Prostate gland (tissue), 2 donors: Measurements from ENCODE around the gene SMU1. TPM values are rescaled to one million over a fixed set of nuclear protein-coding genes. Genes with fewer than 3 reads are reported as not detected.

Experiments
- DNase-seq: peaks from one replicate; pipeline ENCODE4 v3.0.0-alpha.2; 2019; ENCODE audit warnings: low spot score
- H3K27ac ChIP-seq, 2 donors: fragments of 200-600 bp; sonication (generic); 2 replicates each; pipeline ENCODE4 v1.5.1; 2017 to 2019
- H3K27me3 ChIP-seq: fragments of 200-600 bp; sonication (generic); replicated peaks from 2 replicates; pipeline ENCODE4 v1.5.1; 2019; ENCODE audit not compliant: insufficient read depth
- H3K36me3 ChIP-seq, 2 donors: fragments of 200-600 bp; sonication (generic); 1 replicate in 1 of 2; 2 replicates in 1 of 2; pipeline versions ENCODE4 v1.5.1 to v1.8.1; 2017 to 2019
- H3K4me1 ChIP-seq: fragments of 200-600 bp; sonication (generic); replicated peaks from 2 replicates; pipeline ENCODE4 v1.5.1; 2019
- H3K4me3 ChIP-seq, 2 donors: fragments of 200-600 bp; sonication (generic); 2 replicates each; pipeline ENCODE4 v1.5.1; 2017 to 2019
- H3K9me3 ChIP-seq: fragments of 200-600 bp; sonication (generic); 2 replicates; pipeline ENCODE4 v1.5.1; 2017
- CTCF ChIP-seq, 4 experiments: fragments of 200-600 bp in 2 of 4; fragments of 450-650 bp in 2 of 4; sonication (generic) in 2 of 4; IDR thresholded peaks; 1 replicate in 3 of 4; 2 replicates in 1 of 4; pipeline ENCODE4 v1.5.1; 2016 to 2019; ENCODE audit warnings: antibody characterized with exemption in 4 of 4, mild to moderate bottlenecking in 2 of 4, moderate library complexity in 2 of 4
- POLR2A ChIP-seq: fragments of 450-650 bp; IDR thresholded peaks from one replicate; pipeline ENCODE4 v1.6.1; 2016; ENCODE audit warnings: antibody characterized with exemption, mild to moderate bottlenecking
- POLR2AphosphoS5 ChIP-seq: sonication (generic); formaldehyde crosslinking; IDR thresholded peaks from one replicate; pipeline ENCODE4 v1.6.1; 2017; ENCODE audit warnings: antibody characterized with exemption
- WGBS: methylation state at CpG from one replicate; pipeline ENCODE4 v1.1.5; 2018; 5-methylcytosine and 5-hydroxymethylcytosine counted together
- intact Hi-C: fragments of 100-400 bp; cut with DNase I; formaldehyde crosslinking; loops from one replicate; pipeline ENCODE4 v1.14.2; 2022
- total RNA-seq, 2 donors: library from RNA; depleted of rRNA; stranded (reverse); fragments of >200 nt; gene quantifications; one replicate each; pipeline ENCODE4 v1.1.0, GENCODE V29; 2016

The SMU1 gene
- total RNA-seq, 2 donors from 2014 or later: 18.4 to 19.1 TPM

DNA sequence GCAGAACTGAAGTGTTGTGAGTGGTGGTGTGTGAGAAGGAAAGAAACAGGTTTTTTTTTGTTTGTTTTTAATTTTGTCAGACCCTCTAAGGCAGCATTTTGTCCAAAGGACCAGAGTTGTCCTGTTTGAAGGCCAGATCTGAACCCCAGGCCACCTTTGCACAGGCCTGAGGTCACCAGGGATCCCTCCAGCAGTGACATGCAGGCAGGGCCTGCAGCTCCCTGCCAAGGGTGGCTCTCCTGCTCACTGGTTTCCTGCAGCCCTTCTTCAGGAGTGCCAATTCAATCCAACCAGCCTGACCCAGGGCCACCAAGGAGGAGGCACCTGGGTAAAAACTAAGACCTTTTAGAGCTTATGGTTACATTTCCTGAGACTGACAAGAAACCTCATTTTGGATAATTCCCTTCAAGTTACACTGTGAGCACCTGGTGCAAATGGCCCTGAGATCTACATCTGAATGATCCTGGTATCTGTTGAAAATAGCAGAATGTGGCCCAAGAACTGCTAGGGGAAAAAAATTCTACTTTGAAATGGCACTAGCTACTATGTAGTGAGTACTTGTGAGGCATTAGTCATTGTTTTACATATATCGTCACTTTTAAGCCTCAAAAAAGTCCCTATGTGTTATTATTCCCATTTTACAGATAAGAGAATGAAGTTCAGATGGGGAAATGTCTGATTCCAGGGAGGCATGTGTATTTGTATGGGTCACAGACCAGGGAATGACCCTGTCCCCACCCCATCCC lies 33.5 kb upstream of the SMU1 start:
- TF ChIP-seq CTCF (IDR thresholded peaks at IDR 0.05) (no peak), POLR2AphosphoS5 (no peak), POLR2A (no peak)
- intact Hi-C loops: no loop called here
- H3K27ac ChIP-seq: no peak overlapping the region

DNA sequence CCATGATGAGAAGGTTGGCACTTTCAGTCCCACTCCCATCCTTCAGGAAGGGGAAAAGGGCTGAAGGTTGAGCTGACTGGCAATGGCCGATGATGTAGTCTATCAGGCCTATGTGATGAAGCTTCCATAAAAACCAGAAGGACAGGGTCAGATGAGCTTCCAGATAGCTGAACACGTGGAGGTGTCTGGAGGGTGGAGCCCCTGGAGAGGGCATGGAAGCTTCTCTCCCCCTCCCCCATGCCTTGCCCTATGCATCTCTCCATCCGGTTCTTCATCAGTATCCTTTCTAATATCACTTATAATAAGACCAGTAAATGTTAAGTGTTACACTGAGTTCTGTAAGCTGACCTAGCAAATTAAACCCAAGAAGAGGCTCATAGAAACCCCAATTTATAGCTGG lies 32.6 kb upstream of the SMU1 start:
- DNase-seq: no peak

More for the DNA sequence above, 33.5 kb upstream of the SMU1 start:
- Histone ChIP-seq H3K27me3 (no peaks in the 10 kb centered on the region), H3K4me1 (no peaks in the 10 kb centered on the region), H3K4me3 (no peak overlapping the region), H3K36me3 (peaks cover 0 to 6% of the 10 kb centered on the region in 2 donors), H3K9me3 (no peaks in the 10 kb centered on the region)
- WGBS: 87% methylated on average over 1 of the region's 1 CpG
- no peak for DNase-seq

GRCh38 chr9:33108472-33108871 lies 32.0 kb upstream of the SMU1 start:
- H3K27ac ChIP-seq: no peak overlapping the region
- H3K9me3 ChIP-seq: no peaks in the 10 kb centered on the region
- intact Hi-C loops: no loop called here
- TF ChIP-seq POLR2A (no peak), POLR2AphosphoS5 (no peak), CTCF (IDR thresholded peaks at IDR 0.05) (no peak)
- DNase-seq: no peak
- WGBS: 91% methylated on average over 3 of the region's 3 CpGs
- no peak overlapping the region for H3K4me3 ChIP-seq
- H3K4me1 ChIP-seq: no peaks in the 10 kb centered on the region
- H3K27me3 ChIP-seq: no peaks in the 10 kb centered on the region
- H3K36me3 ChIP-seq: peaks cover 0 to 5% of the 10 kb centered on the region in 2 donors

More for the DNA sequence above, 32.6 kb upstream of the SMU1 start:
- H3K27ac ChIP-seq: no peak overlapping the region
- H3K9me3 ChIP-seq: no peaks in the 10 kb centered on the region
- intact Hi-C loops: no loop called here
- 68% methylated on average over 3 of the region's 3 CpGs for WGBS
- H3K4me1 ChIP-seq: no peaks in the 10 kb centered on the region
- no peaks in the 10 kb centered on the region for H3K27me3 ChIP-seq
- peaks cover 0 to 6% of the 10 kb centered on the region in 2 donors for H3K36me3 ChIP-seq
- TF ChIP-seq POLR2A (no peak), POLR2AphosphoS5 (no peak), CTCF (IDR thresholded peaks at IDR 0.05) (no peak)
- no peak overlapping the region for H3K4me3 ChIP-seq

DNA sequence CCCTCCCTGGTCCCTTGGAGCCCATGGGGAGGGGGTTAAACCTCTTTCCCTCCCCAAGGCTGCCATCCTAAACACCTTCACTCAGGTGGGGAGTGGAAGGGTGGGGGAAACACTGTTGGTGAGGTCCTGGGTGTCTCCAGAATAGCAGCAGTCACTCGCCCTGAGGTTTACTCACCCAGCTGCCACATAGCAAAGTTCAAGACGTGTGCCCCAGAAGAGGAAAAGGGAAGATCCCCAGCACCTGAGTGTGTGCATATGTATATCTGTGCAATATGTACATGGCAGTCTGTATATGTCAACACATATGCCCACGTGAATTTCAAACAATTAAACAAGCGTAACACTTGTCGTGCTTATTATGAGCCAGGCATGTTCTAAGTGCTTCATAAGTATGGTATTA lies 31.3 kb upstream of the SMU1 start:
- intact Hi-C loops: no loop called here
- TF ChIP-seq CTCF (IDR thresholded peaks at IDR 0.05) (no peak), POLR2A (no peak), POLR2AphosphoS5 (no peak)
- Histone ChIP-seq H3K4me3 (no peak overlapping the region), H3K27me3 (no peaks in the 10 kb centered on the region), H3K9me3 (no peaks in the 10 kb centered on the region), H3K36me3 (no peaks in the 10 kb centered on the region), H3K27ac (peak overlapping the region in 1 of 2 donors; percentile 30), H3K4me1 (no peaks in the 10 kb centered on the region)
- no peak for DNase-seq
- WGBS: 65% methylated on average over 5 of the region's 5 CpGs
